ENCODE data around the gene ADISSP. TPM values are rescaled to one million over a fixed set of nuclear protein-coding genes. Genes with fewer than 3 reads are reported as not detected.

The ADISSP gene
- total and polyA plus RNA-seq, 4 donors, result 15.6 to 53.9 (median 44.0) TPM

DNA sequence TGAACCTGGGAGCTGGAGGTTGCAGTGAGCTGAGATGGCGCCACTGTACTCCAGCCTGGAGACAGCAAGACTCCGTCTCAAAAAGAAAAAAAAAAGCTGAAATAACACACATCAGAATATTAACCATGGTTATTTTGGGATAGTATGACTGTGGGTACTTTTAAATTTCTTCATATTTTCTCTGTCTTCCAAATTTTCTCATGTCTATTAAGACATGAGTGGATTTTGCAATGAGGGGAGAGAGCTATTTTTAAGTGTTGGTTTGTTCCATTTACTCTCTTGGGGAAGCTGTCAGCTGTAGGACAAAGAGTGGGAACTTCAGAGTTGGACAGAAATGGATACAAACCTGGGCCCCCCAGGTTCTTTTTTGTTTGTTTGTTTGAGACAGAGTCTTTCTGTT, 10.3 kb downstream of the ADISSP start:
- H3K36me3 ChIP-seq (ENCODE audit: control insufficient read depth, insufficient read depth, low read length), result peaks cover 65% of the 10 kb centered on the region
- no peaks in the 10 kb centered on the region for H3K9me3 ChIP-seq (ENCODE audit: control insufficient read depth, insufficient read depth, low read length)
- WGBS (ENCODE audit: insufficient coverage), result no CpG with 5 or more reads among the region's 2 CpGs
- H3K27ac ChIP-seq (ENCODE audit: low read depth, low read length), result no peak overlapping the region
- H3K4me1 ChIP-seq (ENCODE audit: control insufficient read depth, insufficient read depth, low read length), result peaks cover 22% of the 10 kb centered on the region
- no peak for DNase-seq (ENCODE audit: low read depth in 4 of 6, low spot score in 6 of 6)
- H3K4me3 ChIP-seq (ENCODE audit: low read depth, low read length), result no peak overlapping the region
- peaks cover under 1% of the 10 kb centered on the region for H3K27me3 ChIP-seq (ENCODE audit: control insufficient read depth, insufficient read depth, low read length)

DNA sequence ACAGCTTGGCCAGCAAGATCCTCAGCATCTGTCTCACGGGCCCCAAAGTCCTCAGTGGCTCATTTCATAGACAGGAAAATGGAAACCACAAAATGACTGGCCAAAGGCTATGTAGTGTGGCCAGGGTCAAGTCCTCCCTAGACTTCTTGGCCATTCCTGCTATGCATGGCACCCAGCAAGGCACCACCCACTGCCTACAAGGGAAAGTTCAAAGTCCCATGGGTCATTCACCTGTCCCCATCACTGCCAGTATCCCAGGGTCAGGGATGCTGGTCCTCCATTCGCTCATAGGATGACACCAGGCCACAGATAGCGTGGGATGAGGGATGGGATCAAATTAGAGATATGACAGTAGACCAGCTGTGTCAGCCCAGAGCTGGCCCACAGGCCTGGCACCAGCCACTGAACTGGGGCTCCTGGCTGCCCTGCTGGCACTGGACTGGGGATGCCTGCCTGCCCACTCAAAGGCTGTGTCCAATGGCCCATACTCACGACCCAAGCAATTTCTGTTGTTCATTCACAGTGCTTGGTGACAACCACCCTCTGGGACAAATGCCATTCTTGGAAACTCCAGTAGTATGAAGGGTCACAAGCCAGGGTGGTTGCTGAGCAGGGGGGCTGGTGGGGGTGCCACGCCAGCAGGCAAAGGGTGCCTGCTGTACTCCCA, 11.6 kb downstream of the ADISSP start:
- WGBS (ENCODE audit: insufficient coverage), result 85% methylated on average over 4 of the region's 5 CpGs
- Histone ChIP-seq H3K27me3 (ENCODE audit: control insufficient read depth, insufficient read depth, low read length) (peaks cover 11% of the 10 kb centered on the region), H3K4me3 (ENCODE audit: low read depth, low read length) (no peak overlapping the region), H3K27ac (ENCODE audit: low read depth, low read length) (no peak overlapping the region), H3K9me3 (ENCODE audit: control insufficient read depth, insufficient read depth, low read length) (no peaks in the 10 kb centered on the region), H3K36me3 (ENCODE audit: control insufficient read depth, insufficient read depth, low read length) (peaks cover 68% of the 10 kb centered on the region), H3K4me1 (ENCODE audit: control insufficient read depth, insufficient read depth, low read length) (peaks cover 29% of the 10 kb centered on the region)
- DNase-seq (ENCODE audit: low read depth in 4 of 6, low spot score in 6 of 6), result peak in 1 of 6 donors; percentile 67

DNA sequence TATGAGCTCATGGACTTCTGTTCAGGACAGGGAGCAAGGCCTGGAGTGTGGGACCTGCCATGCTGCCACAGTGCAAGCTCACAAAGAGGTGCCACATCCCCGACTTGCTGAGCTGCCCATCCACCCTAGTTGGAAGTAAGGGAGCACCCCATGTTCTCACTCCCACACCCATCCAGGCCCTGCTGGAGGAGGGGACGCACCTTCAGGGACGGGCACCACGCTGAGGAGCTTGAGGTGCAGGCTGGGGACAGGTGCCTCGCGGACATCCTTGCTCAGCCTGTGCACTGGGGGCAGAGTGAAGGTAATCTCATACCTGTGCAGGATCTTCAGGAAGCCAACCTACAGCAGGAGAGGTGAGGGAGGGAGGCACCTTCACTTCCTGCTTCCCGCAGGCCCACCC, 12.3 kb downstream of the ADISSP start:
- WGBS (ENCODE audit: insufficient coverage), result 91% methylated on average over 5 of the region's 7 CpGs

DNA sequence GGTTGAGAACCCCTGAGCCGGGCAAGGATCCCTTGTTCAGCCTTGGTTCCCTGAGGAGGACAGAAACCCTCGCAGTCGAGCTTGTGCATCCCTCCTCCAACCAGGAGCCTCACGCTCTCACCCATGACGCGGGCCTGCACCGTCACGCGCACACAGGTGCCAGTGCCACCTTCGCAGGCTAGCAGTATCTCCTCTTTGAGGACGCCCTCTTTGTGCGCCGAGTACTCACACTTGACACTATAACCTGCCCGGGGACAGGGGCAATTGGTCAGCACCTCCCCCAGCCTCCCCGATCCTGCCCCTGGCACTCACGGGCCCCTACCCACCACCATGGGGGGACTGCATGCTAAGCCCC, 13.3 kb downstream of the ADISSP start:
- Histone ChIP-seq H3K36me3 (ENCODE audit: control insufficient read depth, insufficient read depth, low read length) (peaks cover 53% of the 10 kb centered on the region), H3K4me1 (ENCODE audit: control insufficient read depth, insufficient read depth, low read length) (peaks cover 28% of the 10 kb centered on the region), H3K27me3 (ENCODE audit: control insufficient read depth, insufficient read depth, low read length) (peaks cover 28% of the 10 kb centered on the region), H3K27ac (ENCODE audit: low read depth, low read length) (no peak overlapping the region), H3K4me3 (ENCODE audit: low read depth, low read length) (no peak overlapping the region), H3K9me3 (ENCODE audit: control insufficient read depth, insufficient read depth, low read length) (no peaks in the 10 kb centered on the region)
- DNase-seq (ENCODE audit: low read depth in 4 of 6, low spot score in 6 of 6), result no peak
- WGBS (ENCODE audit: insufficient coverage), result 93% methylated on average over 13 of the region's 16 CpGs

More for the DNA sequence above, 12.3 kb downstream of the ADISSP start:
- peaks cover 18% of the 10 kb centered on the region for H3K27me3 ChIP-seq (ENCODE audit: control insufficient read depth, insufficient read depth, low read length)
- H3K4me1 ChIP-seq (ENCODE audit: control insufficient read depth, insufficient read depth, low read length), result peaks cover 28% of the 10 kb centered on the region
- H3K9me3 ChIP-seq (ENCODE audit: control insufficient read depth, insufficient read depth, low read length), result no peaks in the 10 kb centered on the region
- H3K4me3 ChIP-seq (ENCODE audit: low read depth, low read length), result no peak overlapping the region
- H3K27ac ChIP-seq (ENCODE audit: low read depth, low read length), result no peak overlapping the region
- peaks cover 63% of the 10 kb centered on the region for H3K36me3 ChIP-seq (ENCODE audit: control insufficient read depth, insufficient read depth, low read length)
- no peak for DNase-seq (ENCODE audit: low read depth in 4 of 6, low spot score in 6 of 6)

DNA sequence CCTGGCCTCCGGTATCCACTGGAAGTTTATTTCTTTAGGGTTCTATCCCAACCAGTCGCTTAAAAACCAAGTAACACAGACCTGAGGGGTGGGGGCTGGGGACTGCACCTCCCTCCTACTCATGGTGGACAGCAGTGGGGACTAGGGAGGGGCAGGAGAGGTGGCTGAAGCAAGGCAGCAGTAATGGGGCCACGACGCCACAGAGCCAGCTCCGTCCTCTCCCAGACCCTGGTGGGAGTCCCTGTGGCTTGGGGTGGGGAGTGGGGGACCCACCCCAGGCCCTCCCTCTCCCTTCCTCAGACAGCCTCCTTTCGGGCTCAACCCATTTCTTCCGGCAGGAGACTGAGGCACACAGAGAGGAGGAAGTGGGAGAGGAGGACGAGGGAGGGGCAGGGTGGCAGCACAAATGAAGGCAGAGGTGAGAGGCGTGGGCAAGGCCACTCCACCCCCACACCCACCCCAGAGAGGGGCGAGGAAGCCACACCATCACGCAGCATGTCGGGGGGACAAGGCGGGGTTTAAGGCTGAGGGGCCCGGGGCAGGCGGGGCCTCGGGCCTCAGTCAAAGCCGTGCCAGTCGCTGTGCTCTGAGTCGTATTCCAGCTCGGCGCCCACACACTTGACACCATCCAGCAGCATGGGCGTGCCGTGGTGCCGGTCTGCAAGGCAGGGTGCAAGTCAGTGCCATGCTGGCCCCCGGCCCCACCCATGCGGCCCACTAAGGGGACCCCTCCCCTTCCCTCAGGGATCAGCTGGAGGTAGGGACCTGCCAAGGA, 13.9 kb downstream of the ADISSP start:
- Histone ChIP-seq H3K9me3 (ENCODE audit: control insufficient read depth, insufficient read depth, low read length) (no peaks in the 10 kb centered on the region), H3K36me3 (ENCODE audit: control insufficient read depth, insufficient read depth, low read length) (peaks cover 47% of the 10 kb centered on the region), H3K27me3 (ENCODE audit: control insufficient read depth, insufficient read depth, low read length) (peaks cover 33% of the 10 kb centered on the region), H3K27ac (ENCODE audit: low read depth, low read length) (no peak overlapping the region), H3K4me1 (ENCODE audit: control insufficient read depth, insufficient read depth, low read length) (peaks cover 29% of the 10 kb centered on the region), H3K4me3 (ENCODE audit: low read depth, low read length) (no peak overlapping the region)
- no peak for DNase-seq (ENCODE audit: low read depth in 4 of 6, low spot score in 6 of 6)
- 96% methylated on average over 15 of the region's 26 CpGs for WGBS (ENCODE audit: insufficient coverage)

DNA sequence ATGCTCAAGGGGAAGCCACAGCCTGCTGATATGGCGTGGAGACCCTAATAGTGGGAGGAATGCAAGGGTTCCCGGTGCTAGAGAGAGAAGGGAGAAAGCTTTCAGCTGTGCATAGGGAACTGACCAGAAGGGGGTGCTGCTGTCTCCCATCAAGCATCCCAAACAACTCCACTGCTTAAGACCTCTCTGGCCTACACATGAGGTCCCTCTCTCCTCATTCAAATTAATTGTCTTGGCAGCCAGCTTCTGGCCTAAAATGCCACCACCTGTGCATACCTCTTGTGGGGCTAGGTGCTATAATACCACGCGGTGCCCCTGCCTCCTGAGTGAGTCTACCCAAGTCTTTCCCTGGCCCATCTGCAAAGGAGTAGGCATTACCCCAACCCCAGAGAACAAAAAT, 14.5 kb downstream of the ADISSP start:
- 6% methylated on average over 2 of the region's 4 CpGs for WGBS (ENCODE audit: insufficient coverage)
- peaks cover 35% of the 10 kb centered on the region for H3K27me3 ChIP-seq (ENCODE audit: control insufficient read depth, insufficient read depth, low read length)
- no peaks in the 10 kb centered on the region for H3K9me3 ChIP-seq (ENCODE audit: control insufficient read depth, insufficient read depth, low read length)
- H3K4me3 ChIP-seq (ENCODE audit: low read depth, low read length), result no peak overlapping the region
- H3K36me3 ChIP-seq (ENCODE audit: control insufficient read depth, insufficient read depth, low read length), result peaks cover 44% of the 10 kb centered on the region
- peaks cover 29% of the 10 kb centered on the region for H3K4me1 ChIP-seq (ENCODE audit: control insufficient read depth, insufficient read depth, low read length)
- peak in 2 of 6 donors; percentile 79 to 80 for DNase-seq (ENCODE audit: low read depth in 4 of 6, low spot score in 6 of 6)
- no peak overlapping the region for H3K27ac ChIP-seq (ENCODE audit: low read depth, low read length)

DNA sequence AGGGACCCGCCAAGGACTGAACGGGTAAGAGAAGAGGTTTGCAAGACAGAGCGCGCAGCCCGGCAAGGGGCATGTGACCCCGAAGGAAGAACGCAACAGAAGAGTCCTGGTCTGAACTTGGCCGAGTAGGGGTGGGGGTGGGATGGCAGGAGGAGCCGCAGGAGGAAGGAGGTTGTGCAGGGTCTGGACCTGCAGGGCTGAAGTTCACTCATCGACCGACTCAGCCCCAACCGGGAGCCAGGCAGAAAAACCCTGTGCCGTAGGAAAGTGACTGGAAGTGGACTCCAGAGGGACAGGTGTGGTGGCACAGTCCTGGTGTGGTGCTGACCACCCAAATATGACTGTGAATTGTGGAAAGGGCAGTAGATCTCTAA, 15.2 kb downstream of the ADISSP start:
- Histone ChIP-seq H3K36me3 (ENCODE audit: control insufficient read depth, insufficient read depth, low read length) (peaks cover 38% of the 10 kb centered on the region), H3K27me3 (ENCODE audit: control insufficient read depth, insufficient read depth, low read length) (peaks cover 37% of the 10 kb centered on the region), H3K27ac (ENCODE audit: low read depth, low read length) (no peak overlapping the region), H3K4me1 (ENCODE audit: control insufficient read depth, insufficient read depth, low read length) (peaks cover 29% of the 10 kb centered on the region), H3K9me3 (ENCODE audit: control insufficient read depth, insufficient read depth, low read length) (no peaks in the 10 kb centered on the region), H3K4me3 (ENCODE audit: low read depth, low read length) (no peak overlapping the region)
- WGBS (ENCODE audit: insufficient coverage), result 29% methylated on average over 13 of the region's 13 CpGs
- no peak for DNase-seq (ENCODE audit: low read depth in 4 of 6, low spot score in 6 of 6)

DNA sequence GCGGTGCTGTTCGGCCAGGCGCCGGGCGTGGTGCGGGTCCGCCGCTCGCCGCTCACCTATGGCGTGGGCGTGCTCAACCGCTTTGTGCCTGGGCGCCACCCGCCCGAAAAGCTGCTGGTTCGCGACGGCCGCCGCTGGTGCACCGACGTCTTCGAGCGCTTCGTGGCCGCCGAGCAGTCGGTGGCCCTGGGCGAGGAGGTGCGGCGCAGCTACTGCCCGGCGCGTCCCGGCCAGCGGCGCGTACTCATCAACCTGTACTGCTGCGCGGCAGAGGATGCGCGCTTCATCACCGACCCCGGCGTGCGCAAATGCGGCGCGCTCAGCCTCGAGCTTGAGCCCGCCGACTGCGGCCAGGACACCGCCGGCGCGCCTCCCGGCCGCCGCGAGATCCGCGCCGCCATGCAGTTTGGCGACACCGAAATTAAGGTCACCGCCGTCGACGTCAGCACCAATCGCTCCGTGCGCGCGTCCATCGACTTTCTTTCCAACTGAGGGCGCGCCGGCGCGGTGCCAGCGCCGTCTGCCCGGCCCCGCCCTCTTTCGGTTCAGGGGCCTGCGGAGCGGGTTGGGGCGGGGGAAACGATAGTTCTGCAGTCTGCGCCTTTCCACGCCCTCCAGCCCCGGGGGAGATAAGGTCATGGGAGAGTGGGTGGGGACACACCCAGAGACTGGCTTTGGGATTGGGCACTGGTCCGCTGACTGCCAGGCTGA, 15.7 kb downstream of the ADISSP start:
- peaks cover 38% of the 10 kb centered on the region for H3K36me3 ChIP-seq (ENCODE audit: control insufficient read depth, insufficient read depth, low read length)
- peaks cover 41% of the 10 kb centered on the region for H3K27me3 ChIP-seq (ENCODE audit: control insufficient read depth, insufficient read depth, low read length)
- peaks cover 29% of the 10 kb centered on the region for H3K4me1 ChIP-seq (ENCODE audit: control insufficient read depth, insufficient read depth, low read length)

DNA sequence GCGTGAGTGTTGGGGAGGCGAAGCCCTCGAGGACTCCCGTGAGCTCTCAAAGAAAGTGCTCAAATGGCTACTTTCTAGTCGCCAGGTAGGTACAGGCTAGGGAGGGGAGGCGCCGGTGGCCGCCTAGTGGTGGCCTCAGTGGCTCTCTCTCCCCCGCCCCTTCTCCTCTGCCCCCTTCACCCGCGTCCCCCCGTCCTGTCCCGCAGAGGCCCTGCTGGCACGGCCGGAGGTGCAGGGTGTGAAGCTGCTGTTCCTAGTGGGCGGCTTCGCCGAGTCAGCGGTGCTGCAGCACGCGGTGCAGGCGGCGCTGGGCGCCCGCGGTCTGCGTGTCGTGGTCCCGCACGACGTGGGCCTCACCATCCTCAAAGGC, 16.3 kb downstream of the ADISSP start:
- peaks cover 41% of the 10 kb centered on the region for H3K27me3 ChIP-seq (ENCODE audit: control insufficient read depth, insufficient read depth, low read length)
- H3K4me1 ChIP-seq (ENCODE audit: control insufficient read depth, insufficient read depth, low read length), result peaks cover 27% of the 10 kb centered on the region
- no peaks in the 10 kb centered on the region for H3K9me3 ChIP-seq (ENCODE audit: control insufficient read depth, insufficient read depth, low read length)
- no peak overlapping the region for H3K4me3 ChIP-seq (ENCODE audit: low read depth, low read length)
- no peak overlapping the region for H3K27ac ChIP-seq (ENCODE audit: low read depth, low read length)
- peaks cover 36% of the 10 kb centered on the region for H3K36me3 ChIP-seq (ENCODE audit: control insufficient read depth, insufficient read depth, low read length)
- DNase-seq (ENCODE audit: low read depth in 4 of 6, low spot score in 6 of 6), result no peak
- 35% methylated on average over 28 of the region's 31 CpGs for WGBS (ENCODE audit: insufficient coverage)

More for the DNA sequence above, 15.7 kb downstream of the ADISSP start:
- DNase-seq (ENCODE audit: low read depth in 4 of 6, low spot score in 6 of 6), result peak in 2 of 6 donors; percentile 71 to 73
- Histone ChIP-seq H3K4me3 (ENCODE audit: low read depth, low read length) (no peak overlapping the region), H3K9me3 (ENCODE audit: control insufficient read depth, insufficient read depth, low read length) (no peaks in the 10 kb centered on the region), H3K27ac (ENCODE audit: low read depth, low read length) (no peak overlapping the region)
- 6% methylated on average over 95 of the region's 95 CpGs for WGBS (ENCODE audit: insufficient coverage)

All from spinal cord (tissue), 10 donors.